HEK293 (cell line): ENCODE data around the gene DPCD.

ENCODE experiments used
- ZBTB21 ChIP-seq: fragments of 450-650 bp; formaldehyde crosslinking; IDR thresholded peaks from 2 replicates; pipeline ENCODE4 v1.5.1; 2017; ENCODE audit warnings: missing biosample characterization, missing genetic modification characterization
- ZNF274 ChIP-seq, 2 experiments: fragments of 200-500 bp in 1 of 2; fragments of 450-650 bp in 1 of 2; sonication (Bioruptor generic) in 1 of 2; formaldehyde crosslinking in 1 of 2; IDR thresholded peaks; 2 replicates each; pipeline versions ENCODE4 v1.5.1 to v1.6.1; 2014 to 2016; ENCODE audit warnings: borderline replicate concordance in 1 of 2, inconsistent platforms in 1 of 2, low read length in 1 of 2, missing biosample characterization in 1 of 2, missing genetic modification characterization in 1 of 2
- TF ChIP-seq, protein P1 (sequence below): fragments of 450-650 bp; formaldehyde crosslinking; IDR thresholded peaks from 2 replicates; pipeline ENCODE4 v1.5.1; 2016; ENCODE audit warnings: missing biosample characterization, missing genetic modification characterization
- TF ChIP-seq, protein P2 (sequence below): fragments of 450-650 bp; formaldehyde crosslinking; IDR thresholded peaks from 2 replicates; pipeline ENCODE4 v1.5.1; 2016; ENCODE audit warnings: missing biosample characterization, missing genetic modification characterization

DNA sequence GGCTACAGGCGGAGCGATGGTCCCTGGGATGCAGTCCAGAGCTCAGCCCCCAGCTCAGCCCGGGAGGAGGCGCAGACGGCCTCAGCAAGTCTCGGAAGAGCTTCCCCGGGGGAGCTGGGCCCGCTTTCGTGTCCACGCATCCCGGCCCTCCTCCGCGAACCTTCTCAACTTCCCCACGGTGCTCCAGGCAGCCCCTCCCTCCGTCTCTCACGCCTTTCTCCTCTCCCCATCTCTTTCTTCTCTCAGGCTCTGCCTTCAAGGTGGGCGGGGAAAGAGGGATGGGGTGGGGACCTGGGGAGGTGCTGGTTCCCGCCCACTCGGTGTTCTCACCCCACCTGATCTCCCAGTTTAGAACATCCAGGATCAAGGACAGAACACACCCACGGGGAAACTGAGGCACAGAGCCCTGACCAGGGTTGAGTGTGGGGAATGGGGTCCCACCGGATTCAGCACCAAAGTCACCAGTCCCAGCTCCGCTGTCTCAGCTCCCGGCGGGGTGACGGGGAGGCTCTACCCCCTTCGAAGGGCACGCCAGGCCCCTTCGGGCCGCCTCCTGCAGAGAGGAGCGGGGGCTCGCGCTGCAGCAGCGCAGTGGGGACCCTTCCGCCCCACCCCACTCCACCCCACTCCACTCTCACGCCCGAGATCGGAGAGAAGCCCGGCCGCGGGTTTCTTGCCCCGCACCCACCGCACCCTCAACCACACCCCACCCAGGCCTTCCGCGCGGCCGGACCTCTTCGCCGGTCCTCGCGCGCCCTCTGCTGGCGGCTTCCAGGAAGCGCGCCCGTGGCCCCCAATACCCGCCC, 18.3 kb upstream of the DPCD start:
- TF ChIP-seq, protein P1, sequence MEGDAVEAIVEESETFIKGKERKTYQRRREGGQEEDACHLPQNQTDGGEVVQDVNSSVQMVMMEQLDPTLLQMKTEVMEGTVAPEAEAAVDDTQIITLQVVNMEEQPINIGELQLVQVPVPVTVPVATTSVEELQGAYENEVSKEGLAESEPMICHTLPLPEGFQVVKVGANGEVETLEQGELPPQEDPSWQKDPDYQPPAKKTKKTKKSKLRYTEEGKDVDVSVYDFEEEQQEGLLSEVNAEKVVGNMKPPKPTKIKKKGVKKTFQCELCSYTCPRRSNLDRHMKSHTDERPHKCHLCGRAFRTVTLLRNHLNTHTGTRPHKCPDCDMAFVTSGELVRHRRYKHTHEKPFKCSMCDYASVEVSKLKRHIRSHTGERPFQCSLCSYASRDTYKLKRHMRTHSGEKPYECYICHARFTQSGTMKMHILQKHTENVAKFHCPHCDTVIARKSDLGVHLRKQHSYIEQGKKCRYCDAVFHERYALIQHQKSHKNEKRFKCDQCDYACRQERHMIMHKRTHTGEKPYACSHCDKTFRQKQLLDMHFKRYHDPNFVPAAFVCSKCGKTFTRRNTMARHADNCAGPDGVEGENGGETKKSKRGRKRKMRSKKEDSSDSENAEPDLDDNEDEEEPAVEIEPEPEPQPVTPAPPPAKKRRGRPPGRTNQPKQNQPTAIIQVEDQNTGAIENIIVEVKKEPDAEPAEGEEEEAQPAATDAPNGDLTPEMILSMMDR (tag by site-specific recombination): peak; percentile 93
- TF ChIP-seq ZBTB21 (no peak), ZNF274 (IDR thresholded peaks at IDR 0.05; ENCODE audit: low read length) (no peak), ZNF274 (tag by site-specific recombination; IDR thresholded peaks at IDR 0.05; ENCODE audit: borderline replicate concordance) (no peak)
- TF ChIP-seq, protein P2, sequence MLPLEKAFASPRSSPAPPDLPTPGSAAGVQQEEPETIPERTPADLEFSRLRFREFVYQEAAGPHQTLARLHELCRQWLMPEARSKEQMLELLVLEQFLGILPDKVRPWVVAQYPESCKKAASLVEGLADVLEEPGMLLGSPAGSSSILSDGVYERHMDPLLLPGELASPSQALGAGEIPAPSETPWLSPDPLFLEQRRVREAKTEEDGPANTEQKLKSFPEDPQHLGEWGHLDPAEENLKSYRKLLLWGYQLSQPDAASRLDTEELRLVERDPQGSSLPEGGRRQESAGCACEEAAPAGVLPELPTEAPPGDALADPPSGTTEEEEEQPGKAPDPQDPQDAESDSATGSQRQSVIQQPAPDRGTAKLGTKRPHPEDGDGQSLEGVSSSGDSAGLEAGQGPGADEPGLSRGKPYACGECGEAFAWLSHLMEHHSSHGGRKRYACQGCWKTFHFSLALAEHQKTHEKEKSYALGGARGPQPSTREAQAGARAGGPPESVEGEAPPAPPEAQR (tag by site-specific recombination): no peak
